Epithelial cell of prostate (primary cell): ENCODE data around the gene MYL5.
"Not testable (repeated sequence)": the region's sequence is repeated elsewhere in the genome, so short reads cannot be mapped to it uniquely, and the experiment has no call there.

Source experiments
- DNase-seq: peaks from one replicate; pipeline ENCODE4 v3.0.0-alpha.2; 2011; ENCODE audit warnings: low read depth, low spot score
- H3K27ac ChIP-seq: fragments of 450-650 bp; 2 replicates; pipeline ENCODE4 v1.5.1; 2017; ENCODE audit warnings: mild to moderate bottlenecking

The MYL5 gene

DNA sequence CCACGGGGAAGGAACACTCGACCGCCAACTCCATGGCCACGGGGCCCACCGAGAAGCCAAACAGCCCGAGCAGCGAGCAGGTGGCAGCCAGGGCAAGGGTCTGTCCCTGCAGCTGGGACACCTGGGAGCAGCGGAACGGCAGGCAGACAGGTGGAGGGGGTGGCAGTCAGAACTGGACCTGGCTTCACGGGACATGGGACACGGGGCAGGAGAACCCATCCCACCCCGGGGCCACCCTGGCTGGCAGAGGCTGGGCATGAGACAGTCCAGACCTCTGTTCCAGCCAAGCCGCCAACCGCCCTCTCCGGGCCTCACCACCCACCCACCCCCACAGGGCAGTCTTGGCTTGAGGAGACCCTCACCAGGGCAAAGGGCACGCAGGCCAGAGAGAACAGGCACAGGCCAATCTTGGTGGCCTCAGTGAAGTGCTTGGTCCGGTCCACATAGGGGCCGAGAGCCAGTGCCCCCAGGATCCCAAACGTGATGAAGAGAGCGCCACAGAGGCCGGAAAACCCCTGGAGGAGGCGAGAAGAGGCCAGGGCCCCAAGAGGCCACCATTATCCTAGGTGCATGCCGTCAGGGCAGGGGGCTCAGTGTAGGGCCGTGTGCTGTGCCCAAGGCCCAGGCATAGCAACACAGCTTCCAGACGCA lies 9.0 kb downstream of the MYL5 start:
- H3K27ac ChIP-seq: no peak overlapping the region
- no peak for DNase-seq

DNA sequence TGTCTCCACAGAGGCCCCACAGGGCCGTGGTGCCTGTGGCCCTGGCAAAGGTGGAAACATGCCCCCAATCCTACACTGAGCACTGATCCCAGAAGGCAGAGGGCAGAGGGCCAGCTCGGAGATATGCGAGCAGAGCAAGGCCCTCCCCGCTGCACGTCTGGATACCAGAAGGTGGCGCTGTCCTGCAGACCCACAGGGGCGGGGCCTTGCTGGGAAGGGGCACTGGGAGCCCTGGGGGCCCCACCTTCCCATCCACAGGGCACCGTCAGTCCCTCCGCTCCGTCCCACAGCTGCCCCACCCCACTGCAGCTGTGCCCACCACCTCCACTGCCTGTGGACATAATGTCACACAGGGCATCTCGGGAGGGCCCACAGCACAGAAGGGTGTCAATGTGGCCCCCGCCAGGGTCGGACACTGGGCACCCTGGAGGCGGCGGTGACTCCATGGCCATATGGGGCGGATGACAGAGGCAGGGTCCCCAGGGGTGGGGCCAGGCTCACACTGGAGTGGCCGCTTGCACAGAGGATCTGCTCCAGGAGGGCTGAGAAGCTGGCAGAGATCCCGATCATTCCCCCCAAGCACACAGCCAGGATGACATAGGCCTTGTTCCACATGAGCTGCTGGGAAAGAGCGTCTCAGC lies 9.8 kb downstream of the MYL5 start:
- no peak overlapping the region for H3K27ac ChIP-seq
- no peak for DNase-seq

DNA sequence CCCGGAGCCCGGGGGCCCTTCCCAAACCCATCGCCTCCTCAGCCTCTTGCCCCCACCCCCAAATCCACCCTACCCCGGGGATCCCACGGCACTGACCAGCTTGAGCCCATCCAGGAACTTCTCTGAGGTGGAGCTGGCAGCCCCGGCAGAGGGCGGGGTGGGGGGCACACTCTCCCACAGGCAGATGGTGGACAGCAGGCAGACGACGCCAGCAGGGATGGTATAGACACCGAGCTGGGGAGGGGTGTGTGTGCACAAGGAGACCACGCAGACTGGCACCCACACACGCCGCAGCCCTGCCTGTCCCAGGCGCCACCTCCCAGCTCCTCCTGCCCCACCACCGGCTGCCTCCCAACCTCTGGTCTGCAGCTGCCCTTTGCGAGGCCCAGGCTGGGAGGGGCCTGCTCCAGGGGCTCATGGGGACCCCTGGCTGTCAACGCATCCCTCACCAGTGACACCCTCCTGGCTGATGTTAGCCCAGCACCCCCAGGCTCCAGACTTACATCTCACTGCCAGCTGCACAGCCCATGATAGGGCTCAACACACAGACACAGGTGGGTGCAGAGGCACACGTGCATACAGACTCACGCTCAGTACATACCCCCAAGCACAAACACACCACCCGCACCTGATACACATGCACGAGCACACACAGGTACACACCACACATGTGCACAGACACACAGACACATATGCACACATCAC lies 10.4 kb downstream of the MYL5 start:
- H3K27ac ChIP-seq: no peak overlapping the region
- no peak for DNase-seq

DNA sequence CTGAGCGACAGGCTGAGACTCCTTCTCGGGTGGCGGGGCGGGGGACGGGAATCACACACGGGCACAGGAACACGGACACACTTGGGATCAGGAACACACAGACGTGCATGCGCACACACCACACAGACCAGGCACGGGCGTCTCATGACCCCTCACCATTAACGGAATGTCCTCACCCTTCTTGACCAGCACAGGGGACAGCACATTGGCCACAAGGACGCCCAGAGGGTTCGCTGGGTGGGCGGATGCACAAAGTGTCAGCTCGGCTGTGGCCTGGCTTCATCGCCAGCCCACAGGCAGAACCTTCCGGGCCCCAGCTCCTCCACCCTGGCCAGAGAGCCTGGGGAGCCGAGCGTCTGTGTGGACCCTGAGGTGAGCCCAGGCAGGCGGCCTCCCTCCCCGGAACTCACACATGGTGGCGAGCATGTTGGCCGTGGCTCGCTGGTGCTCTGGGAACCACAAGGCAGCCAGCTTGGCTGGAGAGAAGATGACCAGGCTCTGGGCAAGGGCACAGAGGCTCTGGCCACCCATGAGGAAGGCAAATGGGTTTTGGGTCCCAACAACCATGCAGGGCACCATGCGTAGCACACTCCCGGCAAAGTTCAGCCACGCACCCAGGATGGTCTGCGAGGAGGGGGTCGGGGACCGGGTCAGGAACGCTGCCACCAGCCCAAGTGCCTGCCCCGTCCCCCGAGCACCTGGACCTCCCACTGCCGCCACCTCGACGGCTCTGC lies 11.5 kb downstream of the MYL5 start:
- DNase-seq: no peak
- no peak overlapping the region for H3K27ac ChIP-seq

DNA sequence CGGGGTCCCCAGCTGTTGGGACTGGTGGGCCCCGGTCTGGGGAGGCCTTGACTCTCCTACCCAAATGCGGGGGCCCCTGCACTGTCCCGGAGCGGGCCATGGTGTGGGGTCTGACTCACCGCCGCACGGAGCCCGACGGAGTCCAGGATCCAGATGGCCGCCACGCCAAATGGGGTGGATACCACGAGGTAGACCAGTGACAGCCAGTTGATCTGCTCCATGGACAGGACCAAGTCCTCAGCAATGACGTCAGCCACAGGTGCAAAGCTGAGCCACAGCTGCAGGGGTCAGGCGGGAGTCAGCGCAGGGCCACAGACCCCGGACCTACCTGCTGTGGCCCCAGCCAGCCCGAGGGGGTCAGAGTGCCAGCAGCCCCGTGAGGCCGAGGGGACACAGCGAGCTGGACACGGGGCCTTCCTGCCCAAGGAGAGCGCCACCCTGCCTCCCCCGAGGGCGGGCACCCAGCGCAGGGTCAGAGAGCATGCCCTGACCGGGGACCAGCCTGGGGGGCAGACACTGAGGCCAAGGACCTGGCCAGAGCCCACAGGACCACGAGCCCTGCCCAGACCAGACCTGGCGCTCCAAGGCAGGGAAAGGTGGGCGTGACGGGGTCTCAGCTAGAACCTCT lies 12.2 kb downstream of the MYL5 start:
- H3K27ac ChIP-seq: no peak overlapping the region
- no peak for DNase-seq

DNA sequence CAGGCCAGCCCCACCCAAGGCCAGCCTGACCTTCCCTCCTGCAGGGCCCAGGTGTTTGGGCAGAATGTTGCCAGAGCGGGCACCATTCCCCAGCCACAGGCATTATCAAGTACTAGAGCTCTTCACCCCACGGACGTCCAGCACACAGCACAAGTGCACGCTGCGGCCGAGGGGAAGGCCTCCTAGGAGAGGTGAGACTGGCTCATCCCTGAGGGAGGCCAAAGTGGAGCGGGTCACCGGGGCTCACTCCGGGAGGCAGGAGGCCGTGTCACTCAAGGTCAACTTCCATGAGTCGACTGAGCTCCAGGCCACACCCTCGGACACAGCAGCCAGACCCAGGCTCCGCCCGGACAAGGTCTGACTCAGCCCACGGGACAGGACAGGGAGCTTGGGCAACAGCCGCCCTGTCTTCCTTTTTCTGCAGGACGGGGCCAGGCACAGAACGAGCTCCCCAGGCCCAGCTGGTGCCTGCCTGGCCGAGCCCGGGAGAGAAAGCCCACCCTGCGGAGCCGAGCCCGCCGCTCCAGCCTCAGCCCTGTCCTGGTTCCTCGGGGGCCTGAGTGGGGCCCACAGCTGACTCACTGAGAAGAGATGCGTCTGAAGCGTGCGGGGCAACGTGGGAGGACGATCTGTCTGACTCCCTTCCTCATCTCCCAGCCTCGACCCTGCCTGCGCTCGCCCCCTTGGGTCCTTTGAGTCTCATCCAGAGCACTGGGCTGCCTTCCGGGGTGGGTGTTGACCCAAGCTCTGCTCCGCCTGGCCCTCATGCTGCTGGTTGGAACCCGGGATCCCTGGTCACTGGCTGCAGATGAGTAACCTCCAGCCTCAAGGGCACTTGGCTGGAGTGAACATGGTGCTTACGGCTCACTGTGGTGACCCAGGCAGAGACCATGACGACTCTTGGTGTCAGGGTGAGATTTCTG lies 13.0 kb downstream of the MYL5 start:
- no peak for DNase-seq
- peak overlapping the region; percentile 17 for H3K27ac ChIP-seq

DNA sequence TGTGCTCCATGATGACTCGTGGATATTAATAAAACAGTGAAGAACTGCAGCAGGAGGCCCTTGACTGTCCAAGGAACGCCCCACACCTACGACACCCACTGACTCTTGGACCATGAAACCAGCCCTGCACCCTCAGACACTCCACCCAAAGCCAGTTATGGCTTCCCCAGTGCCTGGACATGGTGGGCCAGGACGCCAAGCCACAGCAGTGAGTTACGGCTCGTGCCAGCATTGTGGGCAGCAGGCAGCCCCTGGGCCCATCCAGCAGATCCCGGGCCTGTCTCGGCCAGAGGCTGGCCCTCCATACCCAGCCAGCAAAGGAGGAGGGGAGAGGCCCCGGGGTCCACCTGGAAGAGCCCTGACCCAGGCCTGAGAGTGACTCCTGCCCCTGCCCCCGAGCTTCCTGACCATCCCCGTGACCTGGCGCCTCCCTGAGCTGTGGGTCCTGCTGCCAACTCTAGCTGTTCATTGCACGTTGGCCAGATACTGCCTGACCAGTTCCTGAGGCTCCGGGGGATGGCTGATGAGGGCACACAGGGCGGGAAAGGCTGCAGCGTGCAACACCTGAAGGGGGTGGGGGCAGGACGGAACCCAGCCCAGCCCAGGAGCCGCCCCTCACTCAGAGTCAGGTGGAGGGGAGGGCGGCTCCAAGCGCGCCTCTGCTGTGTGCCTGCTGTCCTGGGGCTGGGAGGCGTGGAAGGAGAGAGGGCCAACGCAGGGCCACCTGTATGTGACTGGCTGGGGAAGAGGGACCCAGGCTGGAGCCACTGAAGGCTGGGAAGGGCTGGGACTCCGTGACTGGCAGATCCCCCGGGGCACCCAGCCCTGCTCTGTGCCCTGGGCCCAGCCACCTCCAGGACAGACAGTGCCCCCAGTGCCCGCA lies 13.9 kb downstream of the MYL5 start:
- H3K27ac ChIP-seq: peak overlapping the region; percentile 17
- no peak for DNase-seq

DNA sequence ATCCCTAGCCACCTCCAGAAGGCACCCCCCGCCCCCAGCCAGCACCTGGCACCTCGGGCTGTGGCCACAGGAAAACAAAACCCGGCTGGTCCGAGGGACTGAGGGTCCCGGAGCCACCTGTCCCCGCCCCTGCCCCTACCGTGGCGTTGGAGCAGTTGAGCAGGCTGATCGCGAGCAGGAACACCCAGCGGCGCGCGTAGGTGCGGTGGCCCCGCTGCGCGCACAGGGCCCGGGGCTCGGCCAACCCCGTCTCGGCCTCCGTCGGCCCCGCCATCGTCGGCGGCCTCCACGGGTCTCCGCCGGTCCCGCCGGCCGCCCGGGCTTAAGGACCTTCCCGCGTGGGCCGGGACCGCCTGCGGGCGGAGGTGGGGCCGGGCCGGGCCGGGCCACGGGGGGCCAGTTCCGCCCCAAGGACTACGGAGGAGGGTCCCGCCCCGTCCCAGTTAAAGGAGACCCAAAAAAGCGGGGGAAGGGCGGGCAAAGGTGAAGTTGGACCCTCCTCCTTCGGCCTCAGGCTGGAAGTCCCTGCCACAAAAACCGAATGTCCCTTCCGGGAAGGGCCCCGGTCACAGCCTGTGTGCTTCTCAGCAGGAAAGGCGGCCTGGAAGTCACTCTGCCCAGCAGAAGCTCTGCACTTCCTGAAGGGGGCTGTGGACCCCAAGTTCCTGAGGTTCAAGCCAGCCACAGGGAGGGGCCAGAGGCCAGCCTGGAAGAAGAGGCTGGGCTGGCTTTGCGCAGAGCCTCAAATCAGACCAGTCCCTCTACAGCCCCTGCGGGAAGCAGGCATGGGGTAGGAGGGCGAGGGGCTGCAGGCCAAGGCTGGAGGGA lies 14.7 kb downstream of the MYL5 start, which contains the start of gene SLC49A3:
TSS of gene SLC49A3 (minus strand) at position 298 of the 828 bp plus-strand sequence. CDS start at position 274, 24 bp downstream.
- no peak for DNase-seq
- no peak within 1 kb of the TSS for H3K27ac ChIP-seq

DNA sequence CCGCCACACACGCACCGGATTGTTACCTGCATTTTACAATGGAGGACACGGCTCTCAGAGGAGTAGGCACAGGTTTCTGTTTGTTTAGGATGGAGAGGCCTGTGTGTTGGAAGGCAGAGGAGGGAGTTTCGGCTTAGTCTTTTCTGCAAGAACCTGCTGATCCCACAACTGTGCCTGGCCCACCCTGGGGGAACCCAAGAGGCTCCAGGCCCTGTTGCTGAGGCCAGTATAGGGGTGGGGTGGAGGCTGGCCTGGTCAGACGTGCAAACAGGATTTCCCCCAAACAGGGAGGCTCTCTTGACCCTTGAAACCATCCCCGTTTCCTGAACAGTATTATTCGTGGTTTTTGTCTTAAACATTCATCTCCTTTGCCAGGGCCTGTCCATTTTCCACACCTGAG lies 15.4 kb downstream of the MYL5 start:
- no peak overlapping the region for H3K27ac ChIP-seq
- no peak for DNase-seq

DNA sequence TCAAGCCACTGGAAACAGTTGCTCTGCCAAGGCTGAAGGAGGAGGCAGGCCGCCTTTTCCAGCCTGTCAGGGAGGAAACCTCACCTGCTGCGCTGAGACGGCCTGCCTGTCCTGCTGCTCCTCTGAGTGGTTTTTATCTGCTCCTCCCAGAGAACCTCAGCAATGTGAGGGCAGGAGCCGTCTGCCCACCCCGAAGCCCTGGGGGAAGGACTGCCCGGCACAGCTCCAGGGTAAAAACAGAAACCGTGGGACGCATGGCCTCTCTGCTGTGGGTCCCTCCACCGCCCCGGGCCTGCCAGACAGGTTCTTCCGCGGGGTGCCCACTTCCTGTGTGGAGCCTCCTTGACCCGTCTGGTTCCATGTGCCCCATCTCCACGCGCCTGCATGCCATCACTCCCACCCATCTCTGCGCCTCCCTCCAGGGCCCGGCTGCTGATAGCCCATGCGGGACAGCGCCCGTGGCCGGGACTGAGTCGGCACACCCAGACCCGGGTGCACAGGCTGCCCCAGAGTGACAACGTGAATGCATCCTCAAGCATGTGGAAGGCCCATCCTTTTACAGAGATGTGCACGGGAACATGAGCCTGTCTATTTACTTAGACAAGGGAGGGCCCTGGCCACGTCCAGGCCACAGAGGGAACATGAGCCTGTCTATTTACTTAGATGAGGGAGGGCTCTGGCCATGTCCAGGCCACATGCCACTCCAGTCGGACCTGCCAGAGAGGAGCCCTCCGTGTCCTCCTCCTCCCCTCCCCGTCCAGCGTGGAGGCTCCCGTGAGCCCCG lies 18.6 kb downstream of the MYL5 start:
- H3K27ac ChIP-seq: no peak overlapping the region
- DNase-seq: no peak

DNA sequence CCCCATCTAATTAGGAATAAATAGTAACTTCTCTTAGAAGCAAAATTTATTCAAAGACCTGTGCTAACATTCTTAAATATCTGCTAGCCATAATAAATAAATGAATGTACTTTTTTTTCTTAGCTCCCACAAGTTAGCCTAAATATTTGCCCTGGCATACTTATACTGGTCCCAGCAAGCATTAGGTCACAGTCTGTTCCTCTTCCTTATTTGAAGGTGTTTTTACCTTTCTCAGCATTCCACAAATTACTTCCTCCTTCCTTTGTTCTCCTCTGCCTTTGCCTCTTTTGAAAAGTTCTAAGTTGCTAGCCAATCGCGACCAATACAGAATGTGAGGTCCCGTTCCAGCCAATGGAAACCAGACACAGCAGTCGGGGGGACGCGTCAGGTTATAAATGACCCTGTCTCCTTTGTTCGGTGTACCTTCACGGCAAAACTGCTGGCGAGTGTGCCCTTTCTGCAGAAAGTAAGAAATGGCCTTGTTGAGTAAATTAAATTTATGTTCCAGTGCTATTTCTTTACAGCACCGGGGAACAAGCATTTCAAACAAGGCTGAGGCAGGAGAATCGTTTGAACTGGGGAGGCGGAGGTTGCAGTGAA lies 20.1 kb downstream of the MYL5 start:
- DNase-seq, H3K27ac ChIP-seq: not testable (repeated sequence)

DNA sequence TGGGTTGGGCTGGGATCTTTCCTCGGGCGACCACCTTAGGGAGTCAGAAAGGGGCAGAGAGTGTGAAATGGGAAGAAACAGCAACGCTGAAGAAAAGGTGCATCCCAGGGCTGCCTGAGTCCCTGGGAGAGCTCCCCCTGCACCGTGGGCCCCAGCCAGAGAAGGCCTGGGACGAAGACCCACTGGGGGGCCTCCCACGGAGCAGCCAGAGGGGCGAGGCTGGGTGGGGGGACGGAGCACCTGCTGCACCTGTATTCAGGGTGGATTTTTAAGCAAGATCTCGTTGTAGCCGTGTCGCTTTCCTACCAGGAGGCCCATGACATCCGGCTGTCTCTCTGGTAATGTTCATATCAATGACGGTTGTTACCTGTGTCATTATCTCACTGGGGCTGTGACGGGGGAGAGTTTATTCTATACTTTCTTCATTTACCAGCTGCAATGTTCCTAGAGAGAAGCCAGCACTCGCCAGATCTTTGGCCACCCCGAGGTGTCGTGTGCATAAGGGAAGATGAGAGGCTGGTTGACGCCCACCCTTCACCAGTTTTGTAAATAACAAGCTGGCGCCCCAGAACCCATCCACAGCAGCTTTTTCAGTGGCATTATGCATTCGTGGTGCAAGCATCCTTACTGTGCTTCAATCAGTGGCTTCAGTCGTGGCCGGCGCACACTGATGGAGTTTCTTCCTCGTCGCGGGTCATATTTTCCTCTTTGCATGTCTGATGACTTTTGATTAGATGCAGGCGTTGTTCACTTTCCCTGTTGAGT lies 25.7 kb downstream of the MYL5 start:
- no peak for DNase-seq
- H3K27ac ChIP-seq: peak overlapping the region; percentile 58

DNA sequence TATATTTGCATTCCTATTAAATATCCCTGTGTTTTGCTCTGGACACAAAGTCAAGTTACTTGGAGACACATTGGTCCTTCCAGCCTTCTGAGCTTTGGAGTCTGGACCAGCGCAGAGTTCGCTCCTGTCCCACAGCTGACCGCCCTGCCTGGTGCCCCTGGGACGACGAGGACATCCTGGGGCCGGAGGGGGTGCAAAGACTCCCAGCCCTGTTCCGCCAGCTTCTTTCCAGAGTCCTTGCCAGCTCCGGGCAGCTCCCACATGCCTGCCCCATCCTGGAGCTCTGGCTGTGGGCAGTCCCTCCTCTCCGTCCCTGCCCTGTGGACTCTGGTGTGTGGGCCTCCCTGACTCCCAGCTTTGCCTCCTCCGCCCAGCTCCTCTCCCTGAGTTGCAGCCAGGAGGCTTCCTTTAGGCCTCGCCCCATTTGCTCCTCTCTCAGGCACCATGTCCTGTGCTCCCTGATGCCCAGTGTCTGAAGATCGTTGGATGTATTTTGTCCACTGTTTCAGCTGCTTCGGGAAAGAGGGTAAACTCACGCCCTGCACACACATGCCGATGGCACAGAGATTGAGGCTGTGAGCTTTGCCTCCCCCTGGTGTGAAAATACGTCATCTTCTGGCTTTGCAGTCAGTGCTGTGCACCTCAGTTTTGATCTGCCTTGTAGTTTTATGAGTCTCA lies 26.4 kb downstream of the MYL5 start:
- no peak overlapping the region for H3K27ac ChIP-seq
- DNase-seq: no peak

DNA sequence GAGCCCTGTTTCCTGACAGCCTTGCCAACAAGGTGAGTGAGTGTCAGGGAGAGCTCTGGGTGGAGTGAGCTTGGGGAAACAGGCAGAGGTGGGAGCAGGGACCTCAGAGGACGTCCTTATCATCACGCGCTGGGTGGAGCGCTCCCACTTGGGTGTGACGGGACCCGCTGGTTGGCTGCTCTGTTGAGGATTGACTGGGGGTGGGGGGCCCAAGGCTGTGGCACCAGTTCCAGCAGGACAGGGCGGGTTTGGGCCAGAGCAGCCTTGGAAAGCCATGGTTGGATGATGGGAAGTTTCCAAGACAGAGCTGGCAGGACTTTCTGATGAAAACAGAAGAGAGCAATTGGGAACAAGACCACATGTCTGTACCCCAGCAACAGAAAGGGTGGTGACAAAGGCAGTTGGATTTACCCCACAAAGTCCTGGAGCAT lies 28.3 kb downstream of the MYL5 start:
- DNase-seq: no peak
- H3K27ac ChIP-seq: no peak overlapping the region
